Fibroblast of skin of scalp (primary cell): Measurements from ENCODE around the gene SGF29.
"Not testable (repeated sequence)": the region's sequence is repeated elsewhere in the genome, so short reads cannot be mapped to it uniquely, and the experiment has no call there.

ENCODE experiments used
- DNase-seq: peaks from one replicate; pipeline ENCODE4 v3.0.0-alpha.2; 2013

Gene SGF29

GRCh38 chr16:28612359-28613280 is 58.9 kb downstream of the SGF29 start:
- not testable (repeated sequence) for DNase-seq

- DNase-seq, result not testable (repeated sequence)
Observed at GRCh38 chr16:28613912-28614311, 60.2 kb downstream of the SGF29 start.

GRCh38 chr16:28614561-28614960 is 60.8 kb downstream of the SGF29 start:
- DNase-seq, result not testable (repeated sequence)

- peak; percentile 23 for DNase-seq
Observed at GRCh38 chr16:28615486-28616223, 61.9 kb downstream of the SGF29 start.

- not testable (repeated sequence) for DNase-seq
Observed at GRCh38 chr16:28616224-28616577, 62.5 kb downstream of the SGF29 start.

GRCh38 chr16:28616636-28617035 is 62.9 kb downstream of the SGF29 start:
- no peak for DNase-seq

- no peak for DNase-seq
Observed at GRCh38 chr16:28617874-28618273, 64.2 kb downstream of the SGF29 start.

- not testable (repeated sequence) for DNase-seq
Observed at GRCh38 chr16:28620316-28620715, 66.6 kb downstream of the SGF29 start.

- DNase-seq, result no peak
Observed at GRCh38 chr16:28621481-28622155, 67.9 kb downstream of the SGF29 start.

GRCh38 chr16:28622532-28623171 is 68.9 kb downstream of the SGF29 start:
- not testable (repeated sequence) for DNase-seq

- DNase-seq, result no peak
Observed at GRCh38 chr16:28623172-28623711, 69.5 kb downstream of the SGF29 start.

GRCh38 chr16:28630905-28631304 is 77.2 kb downstream of the SGF29 start:
- DNase-seq, result not testable (repeated sequence)

- peak; percentile 35 for DNase-seq
Observed at GRCh38 chr16:28636093-28636823, 82.5 kb downstream of the SGF29 start.

GRCh38 chr16:28637765-28638164 is 84.0 kb downstream of the SGF29 start, which contains the start of gene NPIPB8:
Gene NPIPB8, plus strand, starts transcription at chr16:28638065. Its CDS starts 296 bp downstream, at chr16:28638361.
- not testable (repeated sequence) for DNase-seq

- not testable (repeated sequence) for DNase-seq
Observed at GRCh38 chr16:28638359-28638758, 84.6 kb downstream of the SGF29 start.

- DNase-seq, result not testable (repeated sequence)
Observed at GRCh38 chr16:28639959-28640358, 86.2 kb downstream of the SGF29 start.
